GM19193 (cell line): Measurements from ENCODE around the gene TGM3.

ENCODE experiments used
- POLR2A ChIP-seq: IDR thresholded peaks from 4 replicates; pipeline ENCODE4 v1.6.1; 2011; ENCODE audit not compliant: insufficient read depth, insufficient read length; ENCODE audit errors: extremely low read depth

The TGM3 gene

GRCh38 chr20:2295886-2296515 is at the start of gene TGM3:
TGM3 (plus strand) TSS chr20:2296001; CDS start chr20:2296064, 63 bp downstream.
- TF ChIP-seq POLR2A = no peak

DNA sequence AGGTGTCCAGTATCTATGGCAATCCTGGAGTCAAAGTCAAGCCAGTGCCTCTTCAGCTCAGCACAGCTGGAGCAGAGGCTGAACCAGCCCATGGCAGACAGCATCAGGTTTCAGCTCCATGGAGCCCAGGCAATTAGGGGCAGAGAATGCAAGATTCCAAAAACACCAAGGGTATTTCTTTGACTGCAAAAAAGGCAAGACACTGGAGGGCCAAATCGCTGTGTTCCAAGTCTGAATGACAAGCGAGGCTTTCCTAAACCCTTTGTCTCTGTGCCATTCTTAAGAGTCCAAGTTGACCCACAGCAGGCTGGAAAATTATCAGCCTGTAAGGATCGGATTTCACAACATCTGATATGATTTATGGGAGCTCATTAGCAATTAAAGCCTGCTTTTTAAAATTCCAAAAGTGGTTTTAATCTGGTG is 49.7 kb upstream of the TGM3 start:
- TF ChIP-seq POLR2A = no peak

- TF ChIP-seq POLR2A = no peak
These were observed 47.0 kb upstream of the TGM3 start for GRCh38 chr20:2248837-2249236.

DNA sequence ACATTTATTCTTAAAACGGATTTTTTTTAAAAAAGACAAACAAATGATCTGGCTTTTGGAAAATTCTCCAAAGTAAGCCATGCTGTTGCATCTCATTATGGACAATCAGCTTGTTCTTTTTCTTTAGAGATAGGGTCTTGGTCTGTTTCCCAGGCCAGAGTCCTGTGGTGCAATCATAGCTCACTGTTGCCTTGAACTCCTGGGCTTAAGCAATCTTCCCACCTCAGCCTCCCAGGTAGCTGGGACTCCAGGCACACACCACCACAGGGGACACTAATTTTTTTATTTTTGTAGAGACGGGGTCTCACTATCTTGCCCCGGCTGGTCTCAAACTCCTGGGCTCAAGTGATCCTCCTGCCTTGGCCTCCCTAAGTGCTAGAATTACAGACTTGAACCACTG is 45.9 kb upstream of the TGM3 start:
- TF ChIP-seq POLR2A = no peak

DNA sequence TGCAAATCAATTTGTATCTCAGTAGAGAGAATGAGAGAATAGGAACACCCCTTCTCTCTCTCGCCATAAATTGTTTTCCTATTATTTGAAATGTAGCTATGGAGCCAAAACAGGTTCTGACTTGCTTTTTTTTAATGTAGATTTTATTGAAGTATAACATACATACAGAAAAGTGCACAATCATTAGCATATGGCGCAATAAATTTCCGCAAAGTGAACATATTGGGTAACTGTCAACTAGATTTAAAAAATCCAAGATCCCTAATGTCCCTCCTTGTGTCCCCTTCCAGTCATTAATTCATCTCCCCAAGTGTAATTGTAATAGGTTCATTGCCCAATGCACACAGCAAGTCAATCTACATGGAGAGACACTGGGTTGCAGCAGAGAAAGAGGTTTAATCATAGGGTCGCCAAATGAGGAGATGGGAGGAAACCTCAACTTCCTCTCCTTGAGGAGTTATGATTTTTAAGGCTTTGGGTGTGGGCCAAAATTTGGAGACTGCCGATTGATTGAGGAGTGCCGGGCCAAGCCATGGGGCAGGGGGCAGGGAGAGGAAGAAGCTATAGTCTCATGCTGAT is 43.3 kb upstream of the TGM3 start:
- TF ChIP-seq POLR2A = no peak

DNA sequence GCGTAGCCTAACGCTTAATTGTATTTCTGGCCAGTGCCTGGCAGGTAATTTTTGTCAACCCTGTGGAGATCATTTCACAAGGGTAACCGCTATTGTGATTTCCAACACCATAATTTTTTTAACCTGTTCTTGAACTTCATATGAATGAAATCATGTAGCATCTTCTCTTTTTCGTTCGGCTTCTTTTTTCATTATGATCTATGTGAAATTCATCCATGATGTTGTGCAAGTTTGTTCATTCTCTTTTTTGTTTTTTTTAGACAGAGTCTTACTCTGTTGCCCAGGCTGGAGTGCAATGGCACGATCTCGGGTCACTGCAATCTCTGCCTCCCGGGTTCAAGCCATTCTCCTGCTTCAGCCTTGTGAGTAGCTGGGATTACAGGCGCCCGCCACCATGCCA is 42.5 kb upstream of the TGM3 start:
- no peak for TF ChIP-seq POLR2A

DNA sequence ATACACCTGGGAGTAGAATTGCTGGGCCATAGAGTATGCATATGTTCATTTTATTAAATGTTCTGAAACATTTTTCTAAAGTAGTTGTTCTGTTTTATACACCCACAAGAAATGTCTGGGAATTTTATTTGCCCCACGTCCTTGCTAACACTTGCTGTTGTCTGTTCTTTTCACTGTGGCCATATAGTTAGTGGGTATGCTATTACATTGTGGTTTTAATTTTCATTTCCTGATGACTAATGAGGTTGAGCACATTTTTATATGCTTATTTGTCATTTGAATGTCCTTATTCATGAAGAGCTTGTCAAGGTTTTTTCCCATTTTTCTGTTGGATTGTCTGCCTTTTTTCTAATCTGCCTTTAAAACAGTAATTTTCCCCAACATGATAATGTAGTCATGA is 41.5 kb upstream of the TGM3 start:
- TF ChIP-seq POLR2A = no peak

GRCh38 chr20:2255926-2256531 is 39.8 kb upstream of the TGM3 start:
- no peak for TF ChIP-seq POLR2A

GRCh38 chr20:2259731-2260130 is 36.1 kb upstream of the TGM3 start:
- TF ChIP-seq POLR2A = no peak

- no peak for TF ChIP-seq POLR2A
These were observed 35.6 kb upstream of the TGM3 start for GRCh38 chr20:2260250-2260649.

- TF ChIP-seq POLR2A = no peak
These were observed 34.7 kb upstream of the TGM3 start for GRCh38 chr20:2261046-2261485.

- no peak for TF ChIP-seq POLR2A
These were observed 34.2 kb upstream of the TGM3 start for GRCh38 chr20:2261629-2262028.

- TF ChIP-seq POLR2A = no peak
These were observed 31.7 kb upstream of the TGM3 start for GRCh38 chr20:2264118-2264517.

DNA sequence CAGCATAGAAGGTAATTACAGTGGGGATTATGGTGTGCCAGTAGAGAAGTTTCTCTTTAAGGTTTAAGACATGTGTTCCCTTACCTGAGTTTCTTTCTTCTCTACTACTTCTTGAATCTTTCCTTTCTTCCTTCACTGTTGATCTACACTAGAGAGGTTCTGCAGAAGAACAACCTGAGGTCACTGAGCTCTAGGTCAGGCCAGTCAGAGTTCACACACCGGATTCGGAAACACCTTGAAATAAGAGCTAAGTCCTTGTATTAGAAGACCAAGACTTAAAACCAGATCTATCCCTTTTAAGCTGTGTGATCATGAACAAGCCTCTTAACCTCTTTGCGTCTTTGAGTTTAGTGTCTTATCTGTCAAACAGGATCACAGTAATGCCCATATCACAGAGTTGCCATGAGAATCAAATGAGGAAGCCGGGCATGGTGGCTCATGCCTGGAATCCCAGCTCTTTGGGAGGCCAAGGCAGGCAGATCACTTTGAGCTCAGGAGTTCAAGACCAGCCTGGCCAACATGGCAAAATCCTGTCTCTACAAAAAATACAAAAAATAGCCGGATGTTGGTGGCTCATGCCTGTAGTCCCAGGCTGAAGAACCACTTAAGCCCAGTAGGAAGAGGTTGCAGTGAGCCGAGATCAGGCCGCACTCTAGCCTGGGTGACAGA is 22.0 kb upstream of the TGM3 start:
- TF ChIP-seq POLR2A = no peak

- TF ChIP-seq POLR2A = no peak
These were observed 19.8 kb upstream of the TGM3 start for GRCh38 chr20:2276015-2276414.
